Amygdala (tissue), 56 donors: ENCODE data around the gene RFLNA.

Experiments
- DNase-seq, 56 donors: peaks; one replicate each; lab custom pipeline; 2025; lab: John Stamatoyannopoulos, UW

Gene RFLNA

GRCh38 chr12:124302807-124303578 lies 8.1 kb downstream of the RFLNA start:
- no peak for DNase-seq

- DNase-seq = no peak
Measured at GRCh38 chr12:124303579-124304313, 8.9 kb downstream of the RFLNA start.

GRCh38 chr12:124304314-124304790 lies 9.5 kb downstream of the RFLNA start:
- no peak for DNase-seq

- DNase-seq = no peak
Measured at GRCh38 chr12:124305136-124305535, 10.2 kb downstream of the RFLNA start.

- no peak for DNase-seq
Measured at GRCh38 chr12:124305776-124306685, 11.1 kb downstream of the RFLNA start.

GRCh38 chr12:124306686-124307555 lies 12.0 kb downstream of the RFLNA start:
- no peak for DNase-seq

- DNase-seq = no peak
Measured at GRCh38 chr12:124307556-124307825, 12.6 kb downstream of the RFLNA start.

- DNase-seq = no peak
Measured at GRCh38 chr12:124308741-124309140, 13.8 kb downstream of the RFLNA start.

- DNase-seq = no peak
Measured at GRCh38 chr12:124309231-124309630, 14.3 kb downstream of the RFLNA start.

- no peak for DNase-seq
Measured at GRCh38 chr12:124309744-124310143, 14.9 kb downstream of the RFLNA start.

GRCh38 chr12:124310178-124310577 lies 15.3 kb downstream of the RFLNA start:
- no peak for DNase-seq

- DNase-seq = no peak
Measured at GRCh38 chr12:124310785-124311184, 15.9 kb downstream of the RFLNA start.

GRCh38 chr12:124311292-124312109 lies 16.6 kb downstream of the RFLNA start:
- DNase-seq = no peak

GRCh38 chr12:124312601-124313000 lies 17.7 kb downstream of the RFLNA start:
- no peak for DNase-seq

- no peak for DNase-seq
Measured at GRCh38 chr12:124314207-124314606, 19.3 kb downstream of the RFLNA start.

GRCh38 chr12:124314766-124315165 lies 19.9 kb downstream of the RFLNA start:
- no peak for DNase-seq

GRCh38 chr12:124315372-124316044 lies 20.6 kb downstream of the RFLNA start:
- DNase-seq = no peak

- DNase-seq = no peak
Measured at GRCh38 chr12:124316257-124316900, 21.5 kb downstream of the RFLNA start.
